Activated gamma-delta T cell treated with anti-CD3 and anti-CD28 coated beads, Interleukin-2, amount 50 U/mL, for 16 hours (primary cell): ENCODE results near the gene SMAD7.

Experiments
- DNase-seq: peaks from one replicate; pipeline ENCODE4 v3.0.0-alpha.2; 2020; ENCODE audit warnings: low read depth

Gene SMAD7

DNA sequence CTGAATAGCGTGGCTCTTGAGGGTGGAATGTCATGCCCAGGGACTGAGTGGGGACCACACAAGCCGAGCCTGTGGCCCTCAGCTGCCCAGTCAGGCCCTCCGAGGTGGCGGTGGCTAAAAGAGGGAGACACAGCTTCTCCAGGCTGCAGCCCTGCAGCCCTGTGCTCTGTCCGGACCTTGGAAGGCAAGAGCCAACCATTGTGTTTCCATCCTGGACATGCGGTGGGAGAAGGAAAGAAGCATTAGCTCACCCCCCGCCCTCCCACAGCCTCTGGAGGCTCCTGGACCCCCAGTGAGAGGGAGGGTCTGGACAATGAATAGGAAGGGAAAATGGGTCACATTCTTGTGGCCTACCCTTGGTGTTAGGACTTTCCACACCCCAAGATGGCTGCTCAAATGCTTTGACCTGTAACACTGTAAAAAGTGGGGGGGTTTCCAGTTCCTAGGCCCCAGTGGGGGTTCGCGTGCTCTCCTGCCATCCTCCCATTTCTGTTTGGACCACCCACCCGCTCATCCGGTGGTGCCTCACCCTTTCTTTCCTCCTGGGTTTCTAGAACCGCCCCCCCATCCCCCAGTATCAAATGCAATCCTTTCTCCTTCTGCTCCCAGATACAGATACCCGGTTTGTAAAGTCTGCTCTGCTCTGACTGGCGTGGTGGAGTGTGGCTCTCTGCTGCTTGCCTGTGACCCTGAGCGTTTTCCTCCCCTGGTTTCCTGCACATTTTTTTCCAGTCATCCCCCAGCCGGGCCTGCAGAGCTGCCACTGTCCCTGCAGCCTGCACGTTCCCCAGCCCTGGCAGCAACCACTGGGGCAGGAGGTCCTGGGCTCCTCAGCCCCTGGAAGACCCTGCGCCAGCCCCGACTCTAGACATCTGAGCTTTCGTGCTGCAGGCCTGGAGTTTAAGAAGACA is 36.3 kb upstream of the SMAD7 start:
- DNase-seq = no peak

- DNase-seq = no peak
These were observed 34.4 kb upstream of the SMAD7 start for GRCh38 chr18:48985161-48985560.

DNA sequence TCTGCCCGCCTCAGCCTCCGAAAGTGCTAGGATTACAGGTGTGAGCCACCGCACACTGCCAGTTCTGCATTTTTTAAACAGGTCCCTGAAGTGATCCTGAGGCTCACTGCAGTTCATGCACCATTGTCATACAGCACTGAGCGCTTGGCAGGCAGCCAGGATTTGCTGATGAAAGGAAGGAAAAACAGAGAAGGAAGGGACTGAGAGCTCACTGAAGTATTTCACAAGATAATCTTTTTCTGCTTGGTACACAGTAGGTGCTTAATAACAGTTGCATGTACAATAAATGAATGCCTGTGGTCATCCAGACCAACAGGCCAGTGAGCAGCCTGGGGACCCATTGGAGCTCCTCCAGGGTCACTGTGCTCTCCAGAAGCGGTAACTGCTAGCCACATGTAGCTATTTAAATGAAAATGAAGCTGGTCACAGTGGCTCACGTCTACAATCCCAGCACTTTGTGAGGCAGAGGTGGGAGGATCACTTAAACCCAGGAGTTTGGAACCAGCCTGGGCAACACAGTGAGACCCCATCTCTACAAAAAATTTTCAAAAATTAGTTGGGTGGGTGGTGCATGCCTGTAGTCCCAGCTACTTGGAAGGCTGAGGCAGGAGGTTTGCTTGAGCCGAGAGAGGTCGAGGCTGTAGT is 33.1 kb upstream of the SMAD7 start:
- DNase-seq = no peak

- no peak for DNase-seq
These were observed 31.5 kb upstream of the SMAD7 start for GRCh38 chr18:48982266-48982665.

DNA sequence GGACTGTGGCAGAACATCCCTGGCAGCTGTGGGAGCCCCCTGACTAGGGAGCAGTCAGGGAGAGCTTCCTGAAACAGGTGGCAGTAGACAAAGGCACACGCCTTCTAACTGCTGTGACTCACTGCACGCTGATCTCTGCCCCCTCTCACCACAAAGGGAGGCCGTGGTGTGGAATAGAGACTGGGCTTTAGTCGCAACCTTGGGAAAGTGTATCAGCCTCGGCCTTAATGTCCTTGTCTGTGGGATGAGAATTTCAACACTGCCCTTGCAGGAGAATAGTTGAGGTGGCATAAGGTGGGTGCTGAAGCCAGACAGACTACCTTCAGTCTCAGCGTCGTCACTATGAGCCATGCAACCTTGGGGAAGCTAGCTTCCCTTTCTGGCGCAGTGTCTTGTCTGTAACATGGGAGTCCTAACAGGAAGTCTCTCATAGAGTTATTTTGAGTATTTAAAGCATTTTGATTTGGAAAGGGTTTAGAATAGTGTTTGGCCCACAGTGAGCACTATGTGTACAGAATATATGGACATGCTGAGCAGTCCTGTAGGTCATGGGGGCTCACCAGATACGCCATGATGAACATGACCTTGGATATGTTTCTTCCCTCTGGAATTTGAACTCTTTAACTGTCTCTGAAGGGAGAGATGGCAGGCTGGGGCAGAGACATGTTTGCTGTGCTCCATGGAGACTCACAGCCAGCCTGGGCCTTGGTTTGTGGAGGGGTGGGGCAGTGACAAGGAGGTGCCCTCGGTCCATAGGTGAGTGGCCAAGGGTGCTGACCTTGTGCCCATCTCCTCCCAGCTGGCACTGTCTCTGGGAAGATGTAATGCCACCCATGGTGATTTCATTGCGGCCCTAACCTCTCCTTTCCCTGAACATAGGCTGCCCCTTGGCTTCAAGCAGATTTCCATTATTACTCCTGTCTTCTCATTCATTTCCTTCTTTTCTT is 29.5 kb upstream of the SMAD7 start:
- no peak for DNase-seq

DNA sequence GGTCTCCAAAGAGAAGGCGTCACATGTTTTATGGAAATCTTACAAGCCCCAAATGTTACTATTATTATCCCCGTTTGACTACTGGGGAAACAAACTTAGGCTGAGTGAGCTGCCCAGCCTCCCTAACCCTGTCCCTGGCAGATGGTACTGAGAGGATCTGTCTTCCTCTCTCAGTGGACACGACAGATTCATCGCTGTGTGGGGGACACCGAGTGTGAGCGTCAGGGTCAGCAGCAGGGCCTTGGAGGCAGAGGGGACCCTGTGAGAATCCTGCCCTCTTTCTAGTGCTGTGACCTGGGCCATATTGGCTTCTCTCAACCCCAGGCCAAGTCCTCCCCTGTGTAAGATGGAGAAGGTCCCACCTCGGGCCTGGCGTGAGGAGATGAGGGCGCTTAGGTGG is 27.1 kb upstream of the SMAD7 start:
- no peak for DNase-seq

- peak; percentile 19 for DNase-seq
These were observed 25.3 kb upstream of the SMAD7 start for GRCh38 chr18:48975817-48976649.

- no peak for DNase-seq
These were observed 24.5 kb upstream of the SMAD7 start for GRCh38 chr18:48975120-48975816.

GRCh38 chr18:48974304-48975119 is 23.7 kb upstream of the SMAD7 start:
- no peak for DNase-seq

- DNase-seq = no peak
These were observed 23.0 kb upstream of the SMAD7 start for GRCh38 chr18:48973731-48974130.

- no peak for DNase-seq
These were observed 17.8 kb upstream of the SMAD7 start for GRCh38 chr18:48968412-48969215.

- no peak for DNase-seq
These were observed 16.8 kb upstream of the SMAD7 start for GRCh38 chr18:48967545-48967944.

DNA sequence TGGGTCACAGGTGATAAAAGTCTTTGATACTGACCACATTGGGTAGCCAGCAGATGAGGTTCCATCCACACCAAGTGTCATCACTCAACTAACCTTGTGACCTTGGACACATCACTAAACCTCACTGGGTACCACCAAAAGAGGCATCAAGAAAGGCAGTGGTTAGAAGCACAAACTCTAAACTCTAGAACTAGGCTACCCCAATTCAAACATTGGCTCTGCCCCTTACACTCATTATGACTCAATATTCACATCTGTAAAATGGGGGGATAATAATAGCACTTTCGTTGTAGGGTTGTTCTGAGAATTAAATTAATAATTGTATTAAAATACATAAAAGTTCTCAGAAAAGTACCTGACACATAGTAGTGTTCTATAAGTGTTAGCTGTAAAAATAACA is 15.8 kb upstream of the SMAD7 start:
- no peak for DNase-seq

DNA sequence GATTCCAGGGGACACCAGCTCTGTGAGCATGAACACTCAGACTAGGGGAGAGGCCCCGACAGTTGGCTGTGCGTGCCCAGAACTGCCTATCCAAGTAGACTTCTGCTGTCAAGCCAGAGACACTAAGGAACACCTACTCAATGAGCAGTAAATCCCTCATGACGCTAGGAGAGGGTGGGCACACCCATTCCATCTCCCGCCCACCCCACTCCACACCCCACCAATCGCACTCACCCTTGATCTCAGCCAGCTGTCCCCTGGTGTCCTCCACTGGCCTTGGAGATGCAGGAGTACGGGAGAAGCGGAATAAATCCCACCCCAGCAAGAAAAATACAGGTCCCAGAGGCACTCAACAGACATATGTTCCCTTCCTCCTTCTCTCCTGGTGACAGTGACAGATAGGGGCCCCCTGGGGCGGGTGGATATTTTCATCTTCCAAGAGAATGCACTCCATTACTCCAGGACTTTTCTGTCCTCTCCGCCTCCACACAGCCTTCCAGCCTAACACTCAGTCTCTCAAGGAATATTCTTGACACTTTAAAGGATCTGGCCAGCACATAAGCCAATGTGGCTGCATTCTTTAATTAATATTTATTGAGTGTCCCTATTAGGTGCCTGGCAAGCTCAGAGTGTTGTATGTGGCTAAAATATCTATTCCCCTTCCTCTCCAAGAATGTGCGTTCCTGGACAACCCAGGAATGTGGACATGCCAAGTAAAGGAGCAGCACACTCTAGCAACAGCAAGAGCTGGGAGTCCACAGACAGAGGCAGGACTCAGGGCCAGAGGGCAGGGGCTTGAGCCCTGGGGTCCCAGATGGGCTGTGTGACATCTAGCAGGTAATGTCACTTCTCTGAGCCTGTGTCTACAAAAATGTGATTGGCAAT is 13.1 kb upstream of the SMAD7 start:
- no peak for DNase-seq

DNA sequence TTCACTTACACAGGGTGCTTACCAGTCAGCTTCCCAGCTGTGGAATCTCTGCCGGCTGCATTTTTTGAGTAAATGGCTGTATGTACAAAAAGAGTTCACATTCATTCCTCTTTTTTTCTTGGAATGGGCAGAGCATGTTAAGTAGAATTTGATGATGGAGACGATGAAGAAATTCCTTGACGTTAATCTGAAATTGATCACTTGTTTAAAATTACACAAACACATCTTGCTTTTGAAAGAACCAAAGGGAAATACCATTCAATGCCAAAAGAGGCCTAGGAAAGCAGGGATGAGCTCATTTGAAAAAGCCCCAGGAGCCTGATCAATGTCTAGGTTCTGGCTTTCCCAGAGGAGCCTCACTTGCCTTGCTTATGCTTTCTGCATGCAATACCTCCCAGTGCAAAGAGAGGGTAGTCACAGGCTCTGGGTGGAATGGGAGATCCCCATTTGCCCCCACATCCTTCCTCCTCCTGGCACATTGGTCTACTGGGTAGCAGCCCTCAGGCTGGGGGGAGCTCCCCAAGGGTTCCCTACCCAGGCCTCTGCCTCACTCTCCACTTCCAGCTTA is 12.3 kb upstream of the SMAD7 start:
- no peak for DNase-seq

GRCh38 chr18:48962252-48962993 is 11.7 kb upstream of the SMAD7 start:
- DNase-seq = no peak

- no peak for DNase-seq
These were observed 10.8 kb upstream of the SMAD7 start for GRCh38 chr18:48961547-48961946.
